LNCaP clone FGC (cell line): ENCODE results near the gene BNC2.
A peak's percentile ranks its signal among the peaks of the same experiment; 100 is the strongest.

Experiments used
- DNase-seq: peaks from one replicate; pipeline ENCODE4 v3.0.0-alpha.2; 2011; ENCODE audit warnings: low read depth
- H3K4me3 ChIP-seq: 2 replicates; pipeline ENCODE4 v1.5.1; 2011; ENCODE audit warnings: mild to moderate bottlenecking, low read depth, low read length, control low read depth
- TF ChIP-seq, protein P1 (sequence below): IDR thresholded peaks from 2 replicates; pipeline ENCODE4 v1.5.1; 2012; ENCODE audit warnings: mild to moderate bottlenecking; ENCODE audit not compliant: control insufficient read depth, insufficient read depth; ENCODE audit errors: extremely low read depth

Gene BNC2

GRCh38 chr9:16732546-16732945 is 137.9 kb downstream of the BNC2 start:
- DNase-seq: no peak
- TF ChIP-seq, protein P1, sequence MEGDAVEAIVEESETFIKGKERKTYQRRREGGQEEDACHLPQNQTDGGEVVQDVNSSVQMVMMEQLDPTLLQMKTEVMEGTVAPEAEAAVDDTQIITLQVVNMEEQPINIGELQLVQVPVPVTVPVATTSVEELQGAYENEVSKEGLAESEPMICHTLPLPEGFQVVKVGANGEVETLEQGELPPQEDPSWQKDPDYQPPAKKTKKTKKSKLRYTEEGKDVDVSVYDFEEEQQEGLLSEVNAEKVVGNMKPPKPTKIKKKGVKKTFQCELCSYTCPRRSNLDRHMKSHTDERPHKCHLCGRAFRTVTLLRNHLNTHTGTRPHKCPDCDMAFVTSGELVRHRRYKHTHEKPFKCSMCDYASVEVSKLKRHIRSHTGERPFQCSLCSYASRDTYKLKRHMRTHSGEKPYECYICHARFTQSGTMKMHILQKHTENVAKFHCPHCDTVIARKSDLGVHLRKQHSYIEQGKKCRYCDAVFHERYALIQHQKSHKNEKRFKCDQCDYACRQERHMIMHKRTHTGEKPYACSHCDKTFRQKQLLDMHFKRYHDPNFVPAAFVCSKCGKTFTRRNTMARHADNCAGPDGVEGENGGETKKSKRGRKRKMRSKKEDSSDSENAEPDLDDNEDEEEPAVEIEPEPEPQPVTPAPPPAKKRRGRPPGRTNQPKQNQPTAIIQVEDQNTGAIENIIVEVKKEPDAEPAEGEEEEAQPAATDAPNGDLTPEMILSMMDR: no peak
- no peak overlapping the region for H3K4me3 ChIP-seq

DNA sequence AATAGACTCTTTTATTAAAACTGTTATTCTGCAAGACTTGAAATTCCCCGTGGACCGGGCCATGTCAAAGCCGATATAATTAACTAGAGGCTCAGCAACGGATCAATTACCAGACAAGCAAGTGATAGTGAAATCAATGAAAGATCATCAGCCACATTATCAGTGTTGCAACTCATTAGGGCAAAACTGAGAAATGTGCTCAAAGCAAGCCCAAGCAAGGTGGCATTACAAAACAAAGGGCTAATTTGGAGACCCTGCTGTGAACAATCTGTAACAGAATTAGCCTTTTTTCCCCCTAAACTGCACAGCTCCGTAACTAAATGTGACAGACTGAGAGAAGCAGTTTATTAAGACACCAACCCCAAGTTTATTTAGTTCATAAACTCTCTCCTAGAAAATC is 140.3 kb downstream of the BNC2 start:
- DNase-seq: no peak
- TF ChIP-seq, protein P1: no peak
- H3K4me3 ChIP-seq: no peak overlapping the region

DNA sequence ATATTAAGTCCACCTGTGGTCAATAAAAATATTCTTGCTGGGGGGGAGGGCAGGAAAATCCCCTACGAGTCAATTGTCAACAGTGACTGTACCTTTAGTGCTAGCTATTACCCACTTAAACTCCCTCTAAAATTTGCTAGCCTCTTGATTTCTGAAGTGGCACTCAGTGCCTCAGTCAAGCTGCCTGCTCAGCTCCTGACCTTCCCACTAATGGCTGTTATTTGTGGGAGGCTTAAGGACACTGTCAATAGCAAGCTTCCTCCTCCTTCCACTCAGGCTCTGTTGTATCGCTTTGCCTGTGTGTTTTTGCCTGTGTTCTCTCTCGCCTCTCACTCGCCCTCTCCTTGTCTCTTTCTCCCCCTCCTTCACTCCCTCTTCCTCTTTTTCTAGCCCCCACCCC is 140.8 kb downstream of the BNC2 start:
- no peak overlapping the region for H3K4me3 ChIP-seq
- TF ChIP-seq, protein P1: no peak
- no peak for DNase-seq

- TF ChIP-seq, protein P1: no peak
- DNase-seq: no peak
- H3K4me3 ChIP-seq: no peak overlapping the region
Measured at GRCh38 chr9:16728137-16728508, 142.3 kb downstream of the BNC2 start.

DNA sequence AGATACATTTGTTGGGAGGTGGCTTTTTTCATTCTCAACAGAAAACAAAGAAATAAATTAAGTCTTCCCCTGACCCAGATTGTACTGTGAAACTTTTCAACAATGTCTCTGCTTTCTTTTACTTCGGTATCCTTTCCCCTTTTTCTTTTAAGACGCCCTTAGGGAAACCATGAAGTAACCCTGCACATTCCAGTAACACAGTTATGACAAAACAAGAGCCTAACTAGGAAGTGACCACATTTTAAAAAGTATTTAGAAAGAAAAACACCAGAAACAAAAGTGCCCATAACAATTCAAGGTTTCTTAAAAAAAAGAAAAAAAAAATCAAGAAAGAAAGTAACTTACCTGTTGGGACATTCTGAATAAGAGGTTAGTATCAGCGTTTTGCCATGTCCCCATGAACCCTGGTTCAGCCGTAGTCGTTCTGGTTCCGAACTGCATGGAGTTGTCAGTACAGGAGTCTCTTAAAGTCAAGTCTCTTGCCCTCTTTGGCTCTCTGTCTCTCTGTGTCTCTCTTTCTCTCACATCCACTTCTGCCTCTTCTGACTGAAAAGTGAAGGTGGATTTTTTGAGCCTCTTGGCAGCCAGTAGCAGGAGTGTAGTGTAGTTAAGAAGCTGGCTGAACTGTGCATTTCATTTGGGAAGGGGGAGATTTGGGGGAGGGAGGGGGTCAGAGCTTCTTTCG is 142.9 kb downstream of the BNC2 start:
- H3K4me3 ChIP-seq: peak overlapping the region; percentile 41
- TF ChIP-seq, protein P1: no peak
- DNase-seq: no peak

DNA sequence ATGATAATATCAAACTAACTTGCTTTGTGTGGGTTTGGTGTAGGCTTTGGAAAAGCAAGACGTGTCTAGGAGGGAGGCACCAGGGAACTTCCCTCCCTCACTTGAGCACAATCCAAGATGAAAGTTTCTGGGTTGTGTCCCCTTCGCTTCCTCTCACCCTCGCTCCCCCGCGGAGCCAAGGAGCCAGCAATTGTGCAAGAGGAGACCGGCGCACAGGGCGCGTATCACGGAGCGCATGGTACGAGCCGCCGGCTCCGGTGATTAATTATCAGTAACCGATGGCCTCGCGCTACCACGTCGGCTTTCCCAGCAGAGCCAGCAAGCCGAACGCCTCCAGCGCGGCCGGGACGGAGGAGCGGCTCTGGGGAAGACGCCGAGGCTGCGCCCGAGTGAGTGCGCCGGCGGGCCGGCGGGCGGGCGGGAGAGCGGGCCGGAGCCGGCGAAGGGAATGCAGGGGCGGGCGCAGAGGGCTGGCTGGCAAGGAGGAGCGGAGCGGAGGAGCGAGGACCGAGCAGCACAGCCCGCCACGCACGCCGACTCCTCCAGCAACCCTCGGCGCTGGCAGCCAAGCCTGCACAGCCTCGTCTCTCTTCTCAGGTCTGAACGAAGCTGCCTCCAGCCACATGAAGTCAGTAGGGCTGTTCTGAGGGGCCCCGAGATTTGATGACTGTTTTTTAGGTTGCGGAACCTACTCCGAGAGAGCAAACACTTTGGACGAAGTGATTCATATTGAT is 143.6 kb downstream of the BNC2 start:
- no peak for DNase-seq
- TF ChIP-seq, protein P1: no peak
- H3K4me3 ChIP-seq: peak overlapping the region; percentile 41
